Measurements from ENCODE around the gene KATNB1.
"Not testable (repeated sequence)": the region's sequence is repeated elsewhere in the genome, so short reads cannot be mapped to it uniquely, and the experiment has no call there.

The KATNB1 gene

GRCh38 chr16:57701759-57702371 lies 33.7 kb upstream of the KATNB1 start:
- no peak for DNase-seq (ENCODE audit: low read depth)

- DNase-seq (ENCODE audit: low read depth): no peak
Measured at GRCh38 chr16:57703416-57704010, 32.1 kb upstream of the KATNB1 start.

DNA sequence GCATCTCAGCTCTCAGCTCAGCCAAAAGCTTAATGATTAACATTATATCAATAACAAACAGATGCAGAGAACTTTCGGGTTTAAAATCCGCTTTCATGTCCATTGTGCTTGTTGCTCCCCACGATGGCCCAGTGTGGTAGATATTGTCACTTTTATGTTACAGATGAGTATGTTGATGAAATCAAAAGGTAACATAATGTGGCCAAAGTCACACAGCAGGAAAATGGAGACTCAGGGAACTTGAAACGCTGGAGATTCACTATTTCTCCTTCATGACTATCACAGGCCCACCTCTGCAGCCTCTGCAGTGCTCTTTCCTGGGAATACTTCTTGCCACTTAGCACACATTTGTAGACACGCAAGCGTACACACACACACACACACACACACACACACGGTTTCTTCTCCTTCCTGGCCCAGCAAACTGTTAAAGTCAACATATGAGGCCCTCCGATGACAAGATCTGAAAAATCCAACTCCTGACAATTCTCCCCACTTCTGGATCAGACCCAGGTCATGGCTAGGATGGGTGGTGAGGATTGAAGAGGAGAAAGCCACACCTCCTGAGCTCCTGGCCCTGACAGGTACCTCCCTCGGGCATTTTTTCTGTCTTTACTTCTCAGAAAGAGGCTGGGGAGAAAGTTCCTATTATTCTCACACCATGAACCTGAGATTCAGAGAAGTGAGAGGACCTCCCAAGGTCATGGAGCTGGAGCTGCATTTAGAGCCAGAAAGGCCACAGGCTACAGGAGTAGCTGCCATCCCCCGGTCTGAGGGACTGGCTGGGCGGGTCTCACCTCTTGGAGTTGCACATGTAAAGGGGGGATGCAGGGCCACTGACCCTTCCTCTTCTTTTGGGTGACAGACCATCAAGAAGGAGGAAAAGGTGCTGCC lies 31.3 kb upstream of the KATNB1 start:
- no peak for DNase-seq (ENCODE audit: low read depth)

GRCh38 chr16:57704905-57705852 lies 30.4 kb upstream of the KATNB1 start:
- no peak for DNase-seq (ENCODE audit: low read depth)

- no peak for DNase-seq (ENCODE audit: low read depth)
Measured at GRCh38 chr16:57706717-57707116, 28.9 kb upstream of the KATNB1 start.

GRCh38 chr16:57707331-57707730 lies 28.2 kb upstream of the KATNB1 start:
- DNase-seq (ENCODE audit: low read depth): no peak

- DNase-seq (ENCODE audit: low read depth): no peak
Measured at GRCh38 chr16:57708168-57708567, 27.4 kb upstream of the KATNB1 start.

DNA sequence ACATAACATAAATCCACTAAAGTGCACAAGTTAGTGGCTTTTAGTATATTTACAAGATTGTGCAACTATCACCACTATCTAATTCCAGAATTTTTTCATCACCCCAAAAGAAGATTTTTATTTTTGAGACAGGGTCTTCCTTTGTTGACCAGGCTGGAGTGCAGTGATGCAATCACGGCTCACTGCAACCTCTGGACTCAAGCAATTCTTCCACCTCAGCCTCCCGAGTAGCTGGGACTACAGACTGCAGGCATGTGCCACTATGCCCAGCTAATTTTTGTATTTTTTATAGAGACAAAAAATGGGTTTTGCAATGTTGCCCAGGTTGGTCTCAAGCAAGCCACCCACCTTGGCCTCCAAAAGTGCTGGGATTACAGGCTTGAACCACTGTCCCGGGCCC lies 25.9 kb upstream of the KATNB1 start:
- no peak for DNase-seq (ENCODE audit: low read depth)

DNA sequence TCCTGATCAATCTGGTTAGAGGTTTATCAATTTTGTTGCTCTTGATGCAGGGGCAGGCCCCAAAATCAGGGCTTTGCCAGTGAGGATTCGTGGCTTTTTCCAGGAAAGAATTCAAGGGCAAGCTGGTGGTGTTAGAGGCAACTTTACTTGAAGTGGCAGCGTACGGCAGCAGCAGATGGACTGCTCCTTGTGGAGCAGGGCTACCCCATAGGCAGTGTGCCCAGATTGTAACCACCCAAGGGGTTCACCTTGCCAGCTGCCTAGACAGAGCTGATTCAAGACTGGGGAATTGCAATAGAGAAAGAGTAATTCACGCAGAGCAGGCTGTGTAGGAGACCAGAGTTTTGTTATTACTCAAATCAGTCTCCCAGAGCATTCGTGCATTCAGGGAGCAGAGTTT lies 24.2 kb upstream of the KATNB1 start:
- DNase-seq (ENCODE audit: low read depth): no peak

GRCh38 chr16:57711993-57712392 lies 23.6 kb upstream of the KATNB1 start:
- DNase-seq (ENCODE audit: low read depth): no peak

DNA sequence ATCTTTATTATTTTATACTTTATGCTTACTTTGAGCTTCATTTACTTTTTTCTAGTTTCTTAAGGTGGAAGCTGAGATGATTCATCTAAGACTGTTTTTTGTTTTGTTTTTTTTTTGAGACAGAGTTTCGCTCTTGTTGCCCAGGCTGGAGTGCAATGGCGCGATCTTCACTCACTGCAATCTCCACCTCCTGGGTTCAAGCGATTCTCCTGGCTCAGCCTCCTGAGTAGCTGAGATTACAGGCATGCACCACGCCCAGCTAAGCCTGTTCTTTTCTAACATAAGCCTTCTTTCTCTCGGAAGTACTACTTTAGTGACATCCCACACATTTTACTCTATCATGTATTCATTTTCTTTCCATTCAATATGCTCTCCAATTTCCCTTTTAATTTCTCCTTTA lies 23.0 kb upstream of the KATNB1 start:
- not testable (repeated sequence) for DNase-seq (ENCODE audit: low read depth)

GRCh38 chr16:57713596-57713995 lies 22.0 kb upstream of the KATNB1 start:
- no peak for DNase-seq (ENCODE audit: low read depth)

- no peak for DNase-seq (ENCODE audit: low read depth)
Measured at GRCh38 chr16:57714047-57714446, 21.5 kb upstream of the KATNB1 start.

DNA sequence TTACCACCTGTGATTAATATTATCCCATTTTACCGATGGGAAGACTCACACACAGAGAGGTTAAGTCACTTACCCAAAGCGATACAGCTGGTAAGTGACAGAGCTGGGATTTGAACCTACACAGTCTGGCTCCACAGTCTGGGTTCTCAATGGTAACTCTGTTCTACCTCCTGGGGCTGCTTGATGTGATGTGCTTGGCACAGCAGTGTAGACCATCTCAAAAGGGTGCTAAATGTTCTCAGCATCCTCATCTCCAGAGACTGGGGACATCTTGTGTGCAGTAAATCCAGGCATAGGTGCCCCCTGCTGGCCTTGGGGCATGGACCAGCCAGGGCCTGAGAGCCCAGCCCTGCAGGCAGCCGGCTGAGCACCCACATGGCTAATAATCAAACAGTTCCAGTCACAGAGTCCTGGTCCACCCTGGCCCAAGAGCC lies 15.4 kb upstream of the KATNB1 start:
- DNase-seq (ENCODE audit: low read depth): no peak

DNA sequence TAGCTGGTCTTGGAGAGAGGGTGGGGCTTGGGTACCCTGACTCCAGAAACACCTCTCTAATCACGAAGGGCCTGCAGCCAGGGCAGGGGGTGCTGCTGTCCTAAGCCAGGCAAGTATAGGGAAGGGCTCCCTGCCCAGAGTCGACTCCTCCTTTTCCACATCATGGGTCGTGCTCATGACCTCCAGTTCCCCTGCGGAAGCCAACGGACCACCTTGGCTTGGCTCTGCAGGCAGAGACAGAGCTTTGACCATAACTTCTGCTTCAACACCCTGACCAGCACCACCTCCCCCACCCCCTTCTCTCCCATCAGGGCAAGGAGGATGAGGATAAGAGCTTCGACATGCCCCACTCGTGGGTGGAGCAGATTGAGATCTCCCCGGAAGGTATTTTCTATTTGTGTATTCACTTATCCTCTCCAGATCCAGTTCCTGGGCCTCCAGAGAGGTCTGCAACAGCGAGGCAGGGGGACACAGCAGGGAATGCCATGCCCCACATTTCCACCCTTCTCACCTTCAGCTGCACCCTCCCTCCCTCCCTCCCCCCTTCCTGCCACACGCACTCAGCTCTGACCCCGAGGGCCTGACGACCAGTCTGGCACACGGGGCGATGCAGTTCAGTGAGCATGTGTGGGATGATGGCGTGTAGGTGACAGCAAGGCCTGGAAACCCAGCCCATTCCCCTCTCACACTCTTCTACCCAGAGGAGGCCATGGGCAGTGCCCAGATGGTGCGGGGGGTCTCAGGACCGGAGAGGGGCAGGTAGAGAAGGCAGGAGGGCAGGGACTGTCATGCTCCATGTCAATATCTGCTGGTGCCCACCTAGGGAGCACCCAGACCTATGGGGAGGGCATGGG lies 14.0 kb upstream of the KATNB1 start:
- no peak for DNase-seq (ENCODE audit: low read depth)

DNA sequence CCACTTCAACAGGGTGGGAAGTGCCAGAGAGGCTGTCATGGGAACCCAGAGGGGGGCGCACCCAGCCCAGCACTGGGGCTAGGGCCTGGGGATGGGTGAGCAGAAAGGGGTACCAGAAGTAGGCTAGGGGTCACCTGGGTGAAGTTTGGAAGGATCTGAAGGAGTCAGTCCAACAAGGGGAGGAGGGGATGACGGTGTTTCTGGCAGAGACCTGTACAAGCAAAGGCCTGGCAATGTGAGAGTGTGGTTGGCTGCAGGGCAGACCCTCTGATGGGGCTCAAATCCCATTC lies 13.4 kb upstream of the KATNB1 start:
- DNase-seq (ENCODE audit: low read depth): no peak

DNA sequence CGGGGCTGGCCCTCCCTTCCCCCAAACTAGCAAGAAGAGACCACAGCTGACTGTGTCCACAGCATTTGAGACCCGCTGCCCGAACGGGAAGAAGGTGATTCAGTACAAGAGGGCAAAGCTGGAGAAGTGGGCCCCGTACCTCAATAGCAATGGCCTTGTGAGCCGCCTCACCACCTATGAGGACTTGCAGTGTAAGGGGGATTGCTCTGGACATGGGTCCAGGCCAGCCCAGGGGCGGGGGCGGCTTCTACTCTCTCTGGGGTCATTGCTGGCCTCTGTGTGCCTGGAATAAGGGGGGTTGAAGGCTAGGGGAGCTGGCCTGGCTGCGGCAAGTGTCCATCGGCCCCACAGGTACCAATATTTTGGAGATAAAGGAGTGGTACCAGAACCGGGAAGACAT lies 12.9 kb upstream of the KATNB1 start:
- DNase-seq (ENCODE audit: low read depth): no peak

DNA sequence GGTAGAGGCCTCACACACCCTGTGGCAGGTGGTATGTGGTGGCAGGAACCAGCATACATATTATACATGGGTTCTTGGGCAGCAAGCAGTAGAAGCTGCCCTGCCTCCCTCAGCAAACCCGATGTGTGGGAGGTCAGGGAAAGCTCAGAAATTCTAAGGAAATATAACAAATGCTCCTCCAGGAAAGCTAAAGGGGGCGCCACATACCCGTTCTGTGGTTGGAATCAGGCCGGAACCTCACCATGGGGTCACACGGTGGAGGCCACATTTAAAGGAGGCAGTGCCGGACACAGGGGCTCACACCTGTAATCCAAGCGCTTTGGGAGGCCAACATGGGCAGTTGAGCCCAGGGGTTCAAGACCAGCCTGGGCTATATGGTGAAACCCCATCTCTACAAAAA lies 12.4 kb upstream of the KATNB1 start:
- no peak for DNase-seq (ENCODE audit: low read depth)

DNA sequence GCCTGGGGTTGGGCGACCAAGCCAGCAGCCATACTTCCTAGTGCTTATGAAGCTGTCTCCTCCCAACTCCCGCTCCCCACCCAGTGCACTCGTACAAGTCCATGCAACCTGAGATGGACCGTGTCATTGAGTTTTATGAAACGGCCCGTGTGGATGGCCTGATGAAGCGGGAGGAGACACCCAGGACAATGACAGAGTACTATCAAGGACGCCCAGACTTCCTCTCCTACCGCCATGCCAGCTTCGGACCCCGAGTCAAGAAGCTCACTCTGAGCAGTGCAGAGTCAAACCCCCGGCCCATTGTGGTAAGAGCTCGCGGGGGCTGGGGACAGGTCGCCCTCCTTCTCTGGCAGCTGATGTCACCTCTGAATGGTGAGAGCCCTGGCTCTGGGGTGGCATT lies 11.0 kb upstream of the KATNB1 start:
- no peak for DNase-seq (ENCODE audit: low read depth)

GRCh38 chr16:57725151-57725550 lies 10.4 kb upstream of the KATNB1 start:
- no peak for DNase-seq (ENCODE audit: low read depth)

GRCh38 chr16:57725554-57725953 lies 10.0 kb upstream of the KATNB1 start:
- DNase-seq (ENCODE audit: low read depth): no peak
